KBM-7 (cell line): Measurements from ENCODE around the gene ADAD2.

Source experiments
- DNase-seq: peaks from one replicate; pipeline ENCODE4 v3.0.0-alpha.2; 2015
- in situ Hi-C: fragments of 300-500 bp; cut with MboI; formaldehyde crosslinking; loops from 2 replicates; pipeline ENCODE4 v1.14.3; 2020; ENCODE audit warnings: low sequenced_read_pairs, low pct_unique_long_range_greater_than_20kb, mixed read lengths

The ADAD2 gene

GRCh38 chr16:84239141-84239769, 48.3 kb downstream of the ADAD2 start:
- peak; percentile 17 for DNase-seq
- in situ Hi-C loops = no loop called here

GRCh38 chr16:84239909-84240308, 49.0 kb downstream of the ADAD2 start, which contains the start of gene KCNG4:
Gene KCNG4, minus strand, starts transcription at chr16:84240012. Its CDS starts 2,527 bp downstream, at chr16:84237485.
- in situ Hi-C loops = no loop called here
- DNase-seq = no peak

GRCh38 chr16:84240455-84240854, 49.5 kb downstream of the ADAD2 start:
- in situ Hi-C loops = no loop called here
- DNase-seq = no peak

GRCh38 chr16:84241778-84242177, 50.8 kb downstream of the ADAD2 start:
- no peak for DNase-seq
- in situ Hi-C loops = no loop called here

DNA sequence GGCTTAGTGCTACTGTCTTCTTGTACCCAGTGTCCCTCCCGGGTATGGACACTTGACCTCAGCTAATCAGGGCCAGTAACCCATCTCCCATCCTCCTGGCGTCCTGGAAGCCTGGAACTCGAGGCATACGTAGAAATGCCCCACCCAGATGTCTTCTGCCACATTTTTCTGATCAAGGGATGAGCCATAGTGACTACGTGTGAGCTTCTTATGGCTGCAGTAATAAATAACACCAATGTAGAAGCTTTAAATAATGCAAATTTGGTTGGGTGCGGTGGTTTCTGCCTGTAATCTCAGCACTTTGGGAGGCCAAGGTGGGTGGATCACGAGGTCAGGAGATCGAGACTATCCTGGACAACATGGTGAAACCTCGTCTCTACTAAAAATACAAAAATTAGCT, 51.9 kb downstream of the ADAD2 start:
- in situ Hi-C loops = no loop called here
- DNase-seq = no peak

GRCh38 chr16:84243732-84244131, 52.8 kb downstream of the ADAD2 start:
- in situ Hi-C loops = no loop called here
- DNase-seq = no peak

DNA sequence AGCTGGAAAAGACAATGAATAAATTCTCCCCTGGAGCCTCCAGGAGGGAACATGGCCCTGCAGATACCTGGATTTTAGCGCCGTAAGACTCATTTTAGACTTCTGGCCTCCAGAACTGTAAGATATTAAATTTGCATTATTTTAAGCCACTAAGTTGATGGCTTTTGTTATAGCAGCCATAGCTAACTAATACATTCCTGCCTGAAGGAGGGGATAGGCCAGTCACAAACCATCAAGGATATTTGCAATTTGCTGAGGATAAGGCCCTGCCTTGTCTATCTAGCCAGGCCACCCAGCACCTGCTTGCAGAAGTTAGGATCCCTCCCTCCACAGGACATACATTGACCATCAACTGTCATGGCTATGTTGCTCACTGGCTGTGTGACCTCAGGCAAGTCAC, 53.8 kb downstream of the ADAD2 start:
- in situ Hi-C loops = no loop called here
- DNase-seq = no peak

- in situ Hi-C loops = no loop called here
- DNase-seq = no peak
Measured at GRCh38 chr16:84245956-84246678, 55.2 kb downstream of the ADAD2 start.

GRCh38 chr16:84246679-84247077, 55.7 kb downstream of the ADAD2 start:
- in situ Hi-C loops = no loop called here
- DNase-seq = peak; percentile 16
